ENCODE data around the gene LIAS.
A peak's percentile ranks its signal among the peaks of the same experiment; 100 is the strongest.

LIAS gene

GRCh38 chr4:39476187-39476895, 17.5 kb downstream of the LIAS start:
- DNase-seq (ENCODE audit: low read depth in 1 of 2, low spot score in 1 of 2): no peak
- TF ChIP-seq SPI1 (IDR thresholded peaks at IDR 0.05; ENCODE audit: borderline replicate concordance, low read depth) (no peak), POLR2AphosphoS5 (IDR thresholded peaks at IDR 0.05; ENCODE audit: low read depth) (no peak), GABPA (IDR thresholded peaks at IDR 0.05; ENCODE audit: low read depth) (no peak), CTCF (IDR thresholded peaks at IDR 0.05; ENCODE audit: insufficient read depth, low read length) (no peak)
- Histone ChIP-seq H3K4me3 (replicated peaks; ENCODE audit: insufficient read depth, low read length) (no peak overlapping the region), H3K27me3 (ENCODE audit: insufficient read depth, poor library complexity, severe bottlenecking) (no peaks in the 10 kb centered on the region), H3K27ac (replicated peaks) (no peak overlapping the region)

- H3K4me3 ChIP-seq (replicated peaks; ENCODE audit: insufficient read depth, low read length): no peak overlapping the region
- no peak for TF ChIP-seq GABPA (IDR thresholded peaks at IDR 0.05; ENCODE audit: low read depth)
- TF ChIP-seq POLR2AphosphoS5 (IDR thresholded peaks at IDR 0.05; ENCODE audit: low read depth): no peak
- TF ChIP-seq CTCF (IDR thresholded peaks at IDR 0.05; ENCODE audit: insufficient read depth, low read length): no peak
- TF ChIP-seq SPI1 (IDR thresholded peaks at IDR 0.05; ENCODE audit: borderline replicate concordance, low read depth): no peak
- no peak for TF ChIP-seq REST (IDR thresholded peaks at IDR 0.05; ENCODE audit: insufficient replicate concordance, low read depth)
- H3K27ac ChIP-seq (replicated peaks): peak overlapping the region; percentile 86
- H3K27me3 ChIP-seq (ENCODE audit: insufficient read depth, poor library complexity, severe bottlenecking): no peaks in the 10 kb centered on the region
- DNase-seq (ENCODE audit: low read depth in 1 of 2, low spot score in 1 of 2): no peak
These were observed 21.4 kb downstream of the LIAS start for GRCh38 chr4:39480251-39480650.

- TF ChIP-seq REST (IDR thresholded peaks at IDR 0.05; ENCODE audit: insufficient replicate concordance, low read depth): no peak
- peak; percentile 90 for TF ChIP-seq SPI1 (IDR thresholded peaks at IDR 0.05; ENCODE audit: borderline replicate concordance, low read depth)
- no peak for TF ChIP-seq GABPA (IDR thresholded peaks at IDR 0.05; ENCODE audit: low read depth)
- peak; percentile 89 for TF ChIP-seq POLR2AphosphoS5 (IDR thresholded peaks at IDR 0.05; ENCODE audit: low read depth)
- peak; percentile 52 to 82 for DNase-seq (ENCODE audit: low read depth in 1 of 2, low spot score in 1 of 2)
- no peaks in the 10 kb centered on the region for H3K27me3 ChIP-seq (ENCODE audit: insufficient read depth, poor library complexity, severe bottlenecking)
- H3K27ac ChIP-seq (replicated peaks): peak overlapping the region; percentile 86
- H3K4me3 ChIP-seq (replicated peaks; ENCODE audit: insufficient read depth, low read length): peak overlapping the region; percentile 32
These were observed 22.2 kb downstream of the LIAS start for GRCh38 chr4:39480902-39481695.

- peak in 1 of 2 experiments; percentile 68 for DNase-seq (ENCODE audit: low read depth in 1 of 2, low spot score in 1 of 2)
- H3K27ac ChIP-seq (replicated peaks): peak overlapping the region; percentile 76
- TF ChIP-seq SPI1 (IDR thresholded peaks at IDR 0.05; ENCODE audit: borderline replicate concordance, low read depth) (peak; percentile 49; the same call in 1 of the 2 replicates), REST (IDR thresholded peaks at IDR 0.05; ENCODE audit: insufficient replicate concordance, low read depth) (no peak)
- H3K4me3 ChIP-seq (replicated peaks; ENCODE audit: insufficient read depth, low read length): no peak overlapping the region
- H3K27me3 ChIP-seq (ENCODE audit: insufficient read depth, poor library complexity, severe bottlenecking): no peaks in the 10 kb centered on the region
These were observed 25.9 kb downstream of the LIAS start for GRCh38 chr4:39484582-39485272.
